Renal pelvis (tissue), 4 donors: Measurements from ENCODE around the gene NDUFAF2. TPM values are rescaled to one million over a fixed set of nuclear protein-coding genes. Genes with fewer than 3 reads are reported as not detected.
"Not testable (repeated sequence)": the region's sequence is repeated elsewhere in the genome, so short reads cannot be mapped to it uniquely, and the experiment has no call there.

Experiments
- DNase-seq: peaks from one replicate; pipeline ENCODE4 v3.0.0-alpha.2; 2013
- polyA plus RNA-seq, 3 donors: library from polyadenylated mRNA; unstranded; fragments of 120-200 nt; gene quantifications; one replicate each; pipeline ENCODE4 v1.2.1, GENCODE V29; 2013; ENCODE audit not compliant: insufficient read length in 3 of 3

The NDUFAF2 gene
- polyA plus RNA-seq, 3 donors = 27.8 to 32.6 (median 27.9) TPM

GRCh38 chr5:61029456-61030162 is 84.6 kb downstream of the NDUFAF2 start:
- DNase-seq = no peak

GRCh38 chr5:61030163-61030482 is 85.1 kb downstream of the NDUFAF2 start:
- no peak for DNase-seq

- DNase-seq = not testable (repeated sequence)
Observed at GRCh38 chr5:61031301-61031700, 86.3 kb downstream of the NDUFAF2 start.

- no peak for DNase-seq
Observed at GRCh38 chr5:61044545-61044944, 99.5 kb downstream of the NDUFAF2 start.

GRCh38 chr5:61047346-61047745 is 102.3 kb downstream of the NDUFAF2 start:
- no peak for DNase-seq

- DNase-seq = no peak
Observed at GRCh38 chr5:61048534-61048933, 103.5 kb downstream of the NDUFAF2 start.

GRCh38 chr5:61050292-61050691 is 105.3 kb downstream of the NDUFAF2 start:
- no peak for DNase-seq

- no peak for DNase-seq
Observed at GRCh38 chr5:61051267-61051666, 106.3 kb downstream of the NDUFAF2 start.

- DNase-seq = no peak
Observed at GRCh38 chr5:61052882-61053281, 107.9 kb downstream of the NDUFAF2 start.

GRCh38 chr5:61053937-61054336 is 108.9 kb downstream of the NDUFAF2 start:
- no peak for DNase-seq

- DNase-seq = peak; percentile 40
Observed at GRCh38 chr5:61055434-61056006, 110.5 kb downstream of the NDUFAF2 start.

- no peak for DNase-seq
Observed at GRCh38 chr5:61059499-61059898, 114.5 kb downstream of the NDUFAF2 start.

GRCh38 chr5:61069150-61069549 is 124.1 kb downstream of the NDUFAF2 start:
- DNase-seq = no peak

- peak; percentile 5 for DNase-seq
Observed at GRCh38 chr5:61071526-61071925, 126.5 kb downstream of the NDUFAF2 start.

GRCh38 chr5:61076626-61077025 is 131.6 kb downstream of the NDUFAF2 start:
- no peak for DNase-seq

- DNase-seq = no peak
Observed at GRCh38 chr5:61081741-61082140, 136.7 kb downstream of the NDUFAF2 start.

- DNase-seq = no peak
Observed at GRCh38 chr5:61082516-61083280, 137.7 kb downstream of the NDUFAF2 start.

- DNase-seq = no peak
Observed at GRCh38 chr5:61084658-61085057, 139.7 kb downstream of the NDUFAF2 start.

GRCh38 chr5:61085885-61086284 is 140.9 kb downstream of the NDUFAF2 start:
- no peak for DNase-seq

GRCh38 chr5:61087921-61088320 is 142.9 kb downstream of the NDUFAF2 start:
- DNase-seq = no peak

GRCh38 chr5:61089351-61089750 is 144.3 kb downstream of the NDUFAF2 start:
- DNase-seq = no peak

GRCh38 chr5:61093046-61093771 is 148.2 kb downstream of the NDUFAF2 start:
- not testable (repeated sequence) for DNase-seq

GRCh38 chr5:61097465-61097864 is 152.5 kb downstream of the NDUFAF2 start:
- DNase-seq = no peak
